Measurements from ENCODE around the gene NCS1.

DNA sequence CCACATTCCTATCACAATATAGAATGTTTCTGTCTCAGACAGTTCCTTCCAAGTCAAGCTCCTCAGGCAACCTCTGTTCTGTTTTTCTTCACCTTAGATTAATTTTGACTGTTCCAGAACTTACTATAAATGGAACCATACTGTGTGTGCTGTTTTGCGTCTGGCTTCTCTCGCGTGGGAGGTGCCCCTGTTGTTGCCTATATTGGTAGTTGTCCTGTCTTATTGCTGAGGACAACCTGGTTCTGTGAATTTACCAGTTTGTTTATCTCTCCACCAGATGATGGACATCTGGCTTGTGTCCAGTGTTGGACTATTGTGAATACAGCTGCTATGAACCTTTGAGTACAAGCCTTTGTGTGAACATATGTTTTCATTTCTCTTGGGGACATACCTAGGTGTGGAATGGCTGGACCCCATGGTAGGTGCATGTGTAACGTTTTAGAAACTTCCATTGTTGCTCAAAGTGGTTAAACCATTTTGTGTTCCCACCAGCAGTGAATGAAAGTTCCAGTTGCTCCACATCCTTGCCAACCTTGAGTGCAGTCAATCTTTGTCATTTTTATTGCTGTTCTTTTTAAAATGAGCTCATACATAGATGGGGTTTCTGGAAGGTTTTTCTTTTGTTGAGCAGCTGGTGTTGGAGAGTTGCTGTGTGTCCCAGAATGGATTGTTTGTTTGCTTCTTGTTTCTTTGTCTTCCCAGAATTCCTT, 111.5 kb downstream of the NCS1 start:
- TF ChIP-seq, protein P1, sequence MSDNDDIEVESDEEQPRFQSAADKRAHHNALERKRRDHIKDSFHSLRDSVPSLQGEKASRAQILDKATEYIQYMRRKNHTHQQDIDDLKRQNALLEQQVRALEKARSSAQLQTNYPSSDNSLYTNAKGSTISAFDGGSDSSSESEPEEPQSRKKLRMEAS (CRISPR knock-in tag; IDR thresholded peaks at IDR 0.05), result no peak
- TF ChIP-seq, protein P2, sequence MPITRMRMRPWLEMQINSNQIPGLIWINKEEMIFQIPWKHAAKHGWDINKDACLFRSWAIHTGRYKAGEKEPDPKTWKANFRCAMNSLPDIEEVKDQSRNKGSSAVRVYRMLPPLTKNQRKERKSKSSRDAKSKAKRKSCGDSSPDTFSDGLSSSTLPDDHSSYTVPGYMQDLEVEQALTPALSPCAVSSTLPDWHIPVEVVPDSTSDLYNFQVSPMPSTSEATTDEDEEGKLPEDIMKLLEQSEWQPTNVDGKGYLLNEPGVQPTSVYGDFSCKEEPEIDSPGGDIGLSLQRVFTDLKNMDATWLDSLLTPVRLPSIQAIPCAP (CRISPR knock-in tag; IDR thresholded peaks at IDR 0.05; ENCODE audit: borderline replicate concordance), result no peak
- TF ChIP-seq POLR2AphosphoS5 (IDR thresholded peaks at IDR 0.05; ENCODE audit: control insufficient read depth, insufficient read depth, low read depth, low read length), result no peak
- no peak for TF ChIP-seq RAD51 (IDR thresholded peaks at IDR 0.05; ENCODE audit: borderline replicate concordance, low read depth)

Measured in K562 (cell line).